ENCODE measurements around the gene JMJD8.
A peak's percentile ranks its signal among the peaks of the same experiment; 100 is the strongest.

The JMJD8 gene

DNA sequence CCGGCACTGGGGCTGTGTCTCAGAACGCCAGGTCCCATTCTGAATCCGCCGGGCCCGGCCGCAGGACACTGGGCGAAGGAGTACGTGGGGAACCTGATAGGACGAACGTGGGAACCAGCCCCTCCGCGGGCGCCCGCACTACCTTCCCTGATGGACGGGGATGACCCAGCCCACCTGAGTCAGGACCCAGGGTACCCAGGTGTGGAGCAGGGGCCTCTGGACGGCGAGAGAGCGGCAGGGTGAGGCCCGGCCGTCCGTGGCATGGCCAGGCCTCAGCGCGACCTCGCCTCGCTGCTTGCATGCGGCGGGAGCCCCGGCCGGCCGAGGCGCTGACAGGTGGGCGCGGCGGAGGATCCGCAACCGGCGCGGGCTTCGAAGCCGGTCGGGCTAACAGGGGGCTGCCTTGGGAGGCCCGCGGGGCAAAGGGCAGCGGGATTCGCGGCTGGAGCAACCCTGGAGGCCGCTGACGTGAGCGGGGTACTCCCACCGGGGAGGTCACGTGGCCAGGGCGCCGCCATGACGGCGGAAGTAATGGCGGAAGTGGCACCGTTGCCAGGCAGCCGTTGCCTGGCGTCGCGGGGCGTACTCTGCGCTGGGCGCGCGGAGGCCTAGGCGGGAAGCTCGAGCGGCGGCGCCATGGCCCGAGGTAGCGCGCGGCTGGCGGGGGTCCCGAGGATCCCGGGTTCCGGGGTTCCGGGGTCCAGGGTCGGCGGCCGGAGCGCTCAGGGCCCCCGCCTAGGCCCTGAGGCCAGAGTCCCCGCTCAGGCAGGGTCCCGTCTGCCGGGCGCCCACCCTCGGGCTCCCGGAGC is 35.1 kb downstream of the JMJD8 start, which contains the start of gene WDR90:
Gene WDR90, plus strand, starts transcription at position 585 of the 809 bp plus-strand sequence. Its CDS starts 52 bp downstream, at position 637.
- TF ChIP-seq, protein P1, sequence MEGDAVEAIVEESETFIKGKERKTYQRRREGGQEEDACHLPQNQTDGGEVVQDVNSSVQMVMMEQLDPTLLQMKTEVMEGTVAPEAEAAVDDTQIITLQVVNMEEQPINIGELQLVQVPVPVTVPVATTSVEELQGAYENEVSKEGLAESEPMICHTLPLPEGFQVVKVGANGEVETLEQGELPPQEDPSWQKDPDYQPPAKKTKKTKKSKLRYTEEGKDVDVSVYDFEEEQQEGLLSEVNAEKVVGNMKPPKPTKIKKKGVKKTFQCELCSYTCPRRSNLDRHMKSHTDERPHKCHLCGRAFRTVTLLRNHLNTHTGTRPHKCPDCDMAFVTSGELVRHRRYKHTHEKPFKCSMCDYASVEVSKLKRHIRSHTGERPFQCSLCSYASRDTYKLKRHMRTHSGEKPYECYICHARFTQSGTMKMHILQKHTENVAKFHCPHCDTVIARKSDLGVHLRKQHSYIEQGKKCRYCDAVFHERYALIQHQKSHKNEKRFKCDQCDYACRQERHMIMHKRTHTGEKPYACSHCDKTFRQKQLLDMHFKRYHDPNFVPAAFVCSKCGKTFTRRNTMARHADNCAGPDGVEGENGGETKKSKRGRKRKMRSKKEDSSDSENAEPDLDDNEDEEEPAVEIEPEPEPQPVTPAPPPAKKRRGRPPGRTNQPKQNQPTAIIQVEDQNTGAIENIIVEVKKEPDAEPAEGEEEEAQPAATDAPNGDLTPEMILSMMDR (IDR thresholded peaks at IDR 0.05; ENCODE audit: low read depth, low read length), result no peak
- peak within 1 kb of the TSS; percentile 65 for H3K4me3 ChIP-seq (ENCODE audit: low read depth, low read length)

DNA sequence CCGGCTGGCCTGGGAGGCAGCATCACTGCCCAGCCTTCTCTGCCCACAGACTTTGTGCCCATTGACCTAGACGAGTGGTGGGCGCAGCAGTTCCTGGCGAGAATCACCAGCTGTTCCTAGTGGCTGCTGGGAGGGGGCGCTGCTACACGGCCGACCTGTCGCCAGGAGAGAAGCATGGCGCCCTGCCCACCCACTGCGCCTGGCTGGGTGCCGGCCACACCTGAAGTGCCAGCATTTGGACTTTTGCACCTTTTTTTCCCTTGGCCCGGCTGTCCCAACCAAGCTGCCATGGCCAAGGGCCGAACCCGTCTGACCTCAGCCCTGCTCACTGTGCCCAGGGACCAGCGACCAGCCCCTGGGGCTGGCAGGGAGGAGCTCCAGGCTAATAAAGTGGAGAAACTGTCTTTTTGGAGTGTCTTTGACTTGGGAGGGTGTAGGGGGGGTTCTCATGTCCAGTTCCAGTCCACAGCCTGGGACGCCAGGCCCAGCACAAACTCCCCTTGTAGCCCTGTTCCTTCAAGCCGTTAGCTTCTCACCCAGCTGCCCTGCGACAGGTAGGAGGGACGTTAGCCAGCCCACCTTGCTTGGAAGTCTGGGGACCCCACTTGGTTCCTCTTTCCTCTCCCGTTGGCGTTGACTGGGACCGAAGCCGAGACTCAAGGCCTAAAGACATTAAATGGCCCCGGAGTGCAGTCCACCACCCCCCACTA is 35.9 kb downstream of the JMJD8 start:
- H3K4me3 ChIP-seq (ENCODE audit: low read depth, low read length), result peak overlapping the region; percentile 65
- TF ChIP-seq, protein P1 (IDR thresholded peaks at IDR 0.05; ENCODE audit: low read depth, low read length), result no peak

DNA sequence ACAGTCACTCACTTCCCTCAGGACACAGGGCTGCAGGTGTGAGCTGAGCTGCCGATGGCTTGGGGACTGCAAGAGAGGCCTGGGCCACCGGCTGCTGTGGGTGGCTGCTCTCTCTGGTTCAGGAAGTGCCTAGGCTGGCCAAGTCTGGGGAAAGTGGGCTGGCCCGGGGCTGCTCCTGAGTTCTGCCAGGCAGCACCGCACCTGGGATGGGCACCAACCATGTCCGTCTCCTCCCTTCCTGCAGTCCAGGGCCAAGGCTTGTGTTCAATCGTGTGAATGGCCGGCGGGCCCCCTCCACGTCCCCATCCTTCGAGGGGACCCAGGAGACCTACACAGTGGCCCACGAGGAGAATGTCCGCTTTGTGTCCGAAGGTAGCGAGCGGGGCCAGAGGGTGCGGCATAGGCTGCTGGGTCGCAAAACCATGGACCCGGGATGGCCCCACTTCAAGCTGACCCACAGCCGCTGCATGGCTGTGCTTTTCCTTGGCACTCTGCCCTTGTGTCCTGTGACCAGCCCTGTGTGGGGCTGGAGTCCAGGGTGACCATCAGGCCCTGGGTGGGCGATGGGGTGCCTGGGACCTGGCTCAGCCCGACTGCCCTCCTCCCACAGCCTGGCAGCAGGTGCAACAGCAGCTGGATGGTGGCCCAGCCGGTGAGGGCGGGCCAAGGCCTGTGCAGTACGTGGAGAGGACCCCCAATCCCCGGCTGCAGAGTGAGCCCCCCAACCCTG is 36.8 kb downstream of the JMJD8 start:
- no peak overlapping the region for H3K4me3 ChIP-seq (ENCODE audit: low read depth, low read length)
- TF ChIP-seq, protein P1 (IDR thresholded peaks at IDR 0.05; ENCODE audit: low read depth, low read length), result no peak

DNA sequence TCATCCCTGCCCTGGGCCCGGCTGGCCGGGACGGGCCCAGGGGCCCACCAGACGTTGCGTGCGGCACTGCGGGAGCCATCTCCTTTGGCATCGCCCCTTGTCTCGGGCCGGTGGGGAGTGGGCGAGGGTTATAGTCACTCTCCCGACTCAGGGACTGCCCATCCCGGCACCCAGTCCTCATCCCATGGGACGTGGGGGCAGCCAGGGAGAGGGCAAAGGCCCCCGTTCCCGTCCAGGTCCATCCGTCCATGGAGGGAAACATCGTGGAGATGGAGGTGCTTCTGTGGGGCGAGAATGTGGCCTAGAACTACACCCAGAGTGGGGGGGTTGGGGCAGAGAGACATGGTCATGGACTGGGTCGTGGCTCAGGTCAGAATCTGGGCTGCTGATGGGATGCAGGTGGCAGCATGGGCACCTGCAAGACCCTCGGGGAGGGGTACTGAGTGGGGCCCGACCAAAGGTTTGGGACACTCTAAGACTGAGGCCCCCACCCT is 37.4 kb downstream of the JMJD8 start:
- TF ChIP-seq, protein P1 (IDR thresholded peaks at IDR 0.05; ENCODE audit: low read depth, low read length), result no peak
- H3K4me3 ChIP-seq (ENCODE audit: low read depth, low read length), result no peak overlapping the region

DNA sequence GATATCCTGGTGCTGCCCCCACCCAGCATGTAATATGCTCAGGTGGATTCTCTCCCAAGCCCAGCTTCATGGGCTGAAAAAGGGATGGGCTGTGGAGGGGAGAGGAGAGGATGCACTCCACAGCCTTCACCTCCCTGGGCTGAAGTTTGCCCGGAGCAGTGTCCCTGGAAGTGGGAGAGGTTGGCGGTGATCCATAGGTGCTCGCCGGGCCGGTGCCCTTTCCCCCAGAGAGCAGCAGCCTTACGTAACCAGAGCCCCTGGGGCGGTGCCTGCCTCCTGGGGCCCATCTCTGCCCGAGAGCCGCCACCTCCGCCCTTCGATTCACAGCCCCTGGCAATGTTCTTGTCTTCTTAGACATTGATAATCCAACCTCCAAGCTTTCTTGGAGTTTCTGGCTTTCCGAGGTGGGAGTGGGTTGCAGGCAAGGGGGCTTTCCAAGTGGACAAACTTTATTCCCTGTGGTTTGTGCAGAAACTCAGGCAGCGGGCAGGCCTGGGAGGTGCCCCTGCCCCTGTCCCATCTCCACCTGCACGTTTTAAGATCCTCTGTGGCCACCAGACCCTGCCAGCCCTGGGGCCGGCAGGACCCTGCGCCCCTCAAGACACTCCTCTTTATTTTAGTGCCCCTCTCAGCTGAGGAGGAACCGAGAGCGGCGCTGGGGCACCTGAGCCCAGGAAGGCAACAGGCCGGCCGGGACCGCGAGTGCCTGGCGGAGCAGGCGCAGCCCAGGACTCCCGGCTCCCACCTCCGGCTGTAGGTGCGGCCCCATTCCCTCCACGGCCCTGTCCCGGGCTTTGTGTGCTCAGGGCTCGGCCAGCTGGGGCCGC is 38.1 kb downstream of the JMJD8 start:
- no peak overlapping the region for H3K4me3 ChIP-seq (ENCODE audit: low read depth, low read length)
- TF ChIP-seq, protein P1 (IDR thresholded peaks at IDR 0.05; ENCODE audit: low read depth, low read length), result no peak

DNA sequence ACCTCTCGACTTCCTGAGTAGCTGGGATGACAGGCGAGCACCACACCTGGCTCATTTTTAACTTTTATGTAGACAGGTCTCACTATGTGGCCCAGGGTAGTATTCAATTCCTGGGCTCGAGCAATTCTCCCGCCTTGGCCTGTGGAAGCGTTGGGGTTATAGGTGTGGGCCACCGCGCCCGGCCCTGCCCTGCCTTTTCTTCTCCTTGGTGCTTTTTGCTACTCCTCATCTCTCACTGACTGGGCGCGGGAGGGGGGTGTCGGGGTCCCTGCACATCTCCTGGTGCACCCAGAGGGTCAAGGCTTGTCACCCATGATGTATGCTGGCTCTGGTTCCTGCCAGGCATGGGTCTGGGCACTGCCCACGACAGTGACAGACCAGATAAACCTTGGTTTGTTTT is 39.6 kb downstream of the JMJD8 start:
- no peak overlapping the region for H3K4me3 ChIP-seq (ENCODE audit: low read depth, low read length)
- TF ChIP-seq, protein P1 (IDR thresholded peaks at IDR 0.05; ENCODE audit: low read depth, low read length), result no peak
